Keratinocyte (primary cell): ENCODE data around the gene MICAL1. TPM values are rescaled to one million over a fixed set of nuclear protein-coding genes. Genes with fewer than 3 reads are reported as not detected.

ENCODE experiments used
- DNase-seq: peaks from one replicate; pipeline ENCODE4 v3.0.0-alpha.2; 2011; ENCODE audit warnings: low read depth, missing footprints, low spot score
- FAIRE-seq: peaks from 2 replicates; lab custom pipeline; 2011; peaks lifted over from hg19 to GRCh38; lab: Jason Lieb, UNC
- H2AFZ ChIP-seq: 2 replicates; pipeline ENCODE4 v1.6.0; 2012; ENCODE audit warnings: low read length, control low read depth, inconsistent platforms; ENCODE audit not compliant: control insufficient read depth
- H3K27ac ChIP-seq: 2 replicates; pipeline ENCODE4 v1.5.1; 2011; ENCODE audit warnings: low read length; ENCODE audit not compliant: control insufficient read depth, insufficient read depth
- H3K27me3 ChIP-seq: 3 replicates; pipeline ENCODE4 v1.6.0; 2011; ENCODE audit warnings: low read length; ENCODE audit not compliant: control insufficient read depth, insufficient read depth; ENCODE audit errors: extremely low read depth
- H3K36me3 ChIP-seq, 2 experiments: 2 replicates in 1 of 2; 3 replicates in 1 of 2; pipeline ENCODE4 v1.5.1; 2011; ENCODE audit warnings: low read length in 2 of 2, mild to moderate bottlenecking in 1 of 2; ENCODE audit not compliant: control insufficient read depth in 2 of 2, insufficient read depth in 2 of 2; ENCODE audit errors: extremely low read depth in 1 of 2
- H3K4me1 ChIP-seq: 3 replicates; pipeline ENCODE4 v1.5.1; 2011; ENCODE audit warnings: low read length; ENCODE audit not compliant: control insufficient read depth, insufficient read depth; ENCODE audit errors: extremely low read depth
- H3K4me2 ChIP-seq: 3 replicates; pipeline ENCODE4 v1.6.0; 2011; ENCODE audit warnings: low read depth, low read length; ENCODE audit not compliant: control insufficient read depth, insufficient read depth; ENCODE audit errors: extremely low read depth
- H3K4me3 ChIP-seq, 3 experiments: fragments of 200-600 bp in 1 of 3; sonication (generic) in 1 of 3; 2 replicates in 2 of 3; 3 replicates in 1 of 3; pipeline ENCODE4 v1.5.1; 2011 to 2016; ENCODE audit warnings: low read length in 3 of 3, mild to moderate bottlenecking in 3 of 3, control low read depth in 2 of 3, inconsistent platforms in 1 of 3, low read depth in 1 of 3, mixed read lengths in 1 of 3, mixed run types in 1 of 3, moderate library complexity in 1 of 3; ENCODE audit not compliant: control insufficient read depth in 2 of 3, insufficient read depth in 2 of 3; ENCODE audit errors: extremely low read depth in 1 of 3
- H3K79me2 ChIP-seq: 2 replicates; pipeline ENCODE4 v1.6.0; 2012; ENCODE audit warnings: low read length; ENCODE audit not compliant: control insufficient read depth, insufficient read depth
- H3K9ac ChIP-seq: 3 replicates; pipeline ENCODE4 v1.6.0; 2011; ENCODE audit warnings: low read length; ENCODE audit not compliant: control insufficient read depth, insufficient read depth; ENCODE audit errors: extremely low read depth
- H3K9me1 ChIP-seq: 3 replicates; pipeline ENCODE4 v1.6.0; 2011; ENCODE audit warnings: low read length; ENCODE audit not compliant: control insufficient read depth, insufficient read depth; ENCODE audit errors: extremely low read depth
- H3K9me3 ChIP-seq: 2 replicates; pipeline ENCODE4 v1.5.1; 2012; ENCODE audit warnings: low read depth, low read length; ENCODE audit not compliant: control insufficient read depth
- H4K20me1 ChIP-seq: 3 replicates; pipeline ENCODE4 v1.6.0; 2011; ENCODE audit warnings: low read length; ENCODE audit not compliant: control insufficient read depth, insufficient read depth; ENCODE audit errors: extremely low read depth
- CTCF ChIP-seq, 3 experiments: IDR thresholded peaks in 1 of 3; conservative IDR thresholded peaks in 1 of 3; optimal IDR thresholded peaks in 1 of 3; 2 replicates in 2 of 3; 3 replicates in 1 of 3; pipeline versions ENCODE3 to v1.5.1; 2011; ENCODE audit warnings: low read length in 3 of 3, mild to moderate bottlenecking in 3 of 3, moderate library complexity in 2 of 3, control low read depth in 1 of 3, inconsistent platforms in 1 of 3; ENCODE audit not compliant: insufficient read depth in 2 of 3; ENCODE audit errors: extremely low read depth in 1 of 3
- EZH2 ChIP-seq: IDR thresholded peaks from one replicate; pipeline ENCODE4 v1.6.1; 2012; ENCODE audit warnings: inconsistent platforms, mild to moderate bottlenecking, low read length, moderate library complexity
- dilution Hi-C: fragments of 300-500 bp; cut with MboI; formaldehyde crosslinking; loops from one replicate; pipeline ENCODE4 v1.7.0; 2020; ENCODE audit warnings: low sequenced_read_pairs; ENCODE audit not compliant: extremely low pct_ligation_motif_present
- polyA plus RNA-seq, 5 experiments: library from polyadenylated mRNA; depleted of rRNA in 3 of 5; stranded (reverse) in 3 of 5; stranded (forward) in 1 of 5; unstranded in 1 of 5; fragments of >200 nt; gene quantifications; 1 replicate in 1 of 5; 2 replicates in 3 of 5; 3 replicates in 1 of 5; pipeline versions ENCODE4 v1.2.1 to v1.2.3, GENCODE V29; 2011 to 2012; ENCODE audit warnings: missing spikeins in 2 of 5, low read depth in 1 of 5, low replicate concordance in 1 of 5

The MICAL1 gene
- polyA plus RNA-seq, 1 donor (not counting 4 experiments of a cell fraction or from before 2014, with no cell fraction given) = 25.6 TPM

GRCh38 chr6:109452181-109452580, 3.4 kb downstream of the MICAL1 start:
- H3K36me3 ChIP-seq = peaks cover 6 to 21% of the 10 kb centered on the region in 2 experiments
- peaks cover 2% of the 10 kb centered on the region for H3K79me2 ChIP-seq
- H3K27me3 ChIP-seq = no peaks in the 10 kb centered on the region
- dilution Hi-C loops = no loop called here
- TF ChIP-seq CTCF (optimal IDR thresholded peaks at IDR 0.05 in 1 of 3, IDR thresholded peaks at IDR 0.05 in 1 of 3, conservative IDR thresholded peaks at IDR 0.05 in 1 of 3; ENCODE audit: extremely low read depth in 1 of 3, insufficient read depth in 2 of 3, low read length in 3 of 3) = no peak
- TF ChIP-seq EZH2 = no peak
- H3K9ac ChIP-seq = no peak overlapping the region
- peaks cover 16% of the 10 kb centered on the region for H3K4me1 ChIP-seq
- no peaks in the 10 kb centered on the region for H3K9me1 ChIP-seq
- H3K9me3 ChIP-seq = no peaks in the 10 kb centered on the region
- no peak overlapping the region for H2AFZ ChIP-seq
- no peak for FAIRE-seq
- DNase-seq = no peak
- H4K20me1 ChIP-seq = no peaks in the 10 kb centered on the region
- H3K27ac ChIP-seq = no peak overlapping the region
- H3K4me2 ChIP-seq = no peak overlapping the region
- H3K4me3 ChIP-seq = no peak overlapping the region

GRCh38 chr6:109451376-109451775, 4.2 kb downstream of the MICAL1 start:
- no peak overlapping the region for H3K4me2 ChIP-seq
- H2AFZ ChIP-seq = no peak overlapping the region
- no peaks in the 10 kb centered on the region for H3K27me3 ChIP-seq
- FAIRE-seq (no peak), DNase-seq (no peak)
- no peaks in the 10 kb centered on the region for H4K20me1 ChIP-seq
- H3K9me1 ChIP-seq = no peaks in the 10 kb centered on the region
- H3K4me1 ChIP-seq = peaks cover 8% of the 10 kb centered on the region
- H3K36me3 ChIP-seq = peaks cover 13 to 26% of the 10 kb centered on the region in 2 experiments
- dilution Hi-C loops = no loop called here
- H3K4me3 ChIP-seq = no peak overlapping the region
- no peak overlapping the region for H3K9ac ChIP-seq
- no peak overlapping the region for H3K27ac ChIP-seq
- TF ChIP-seq CTCF (optimal IDR thresholded peaks at IDR 0.05 in 1 of 3, IDR thresholded peaks at IDR 0.05 in 1 of 3, conservative IDR thresholded peaks at IDR 0.05 in 1 of 3; ENCODE audit: extremely low read depth in 1 of 3, insufficient read depth in 2 of 3, low read length in 3 of 3) (no peak), EZH2 (no peak)
- peaks cover 2% of the 10 kb centered on the region for H3K79me2 ChIP-seq
- no peaks in the 10 kb centered on the region for H3K9me3 ChIP-seq
